K562 (cell line): ENCODE measurements around the gene AMIGO1. TPM values are rescaled to one million over a fixed set of nuclear protein-coding genes. Genes with fewer than 3 reads are reported as not detected.
A peak's percentile ranks its signal among the peaks of the same experiment; 100 is the strongest.

Experiments
- CXXC5 ChIP-seq: fragments of 250-450 bp; sonication (Bioruptor Pico); IDR thresholded peaks from 2 replicates; pipeline ENCODE4 v1.8.0; 2022; ENCODE audit warnings: inconsistent platforms, mild to moderate bottlenecking, moderate library complexity
- EP400 ChIP-seq: fragments of 450-650 bp; IDR thresholded peaks from 2 replicates; pipeline ENCODE4 v1.6.1; 2017; ENCODE audit warnings: antibody characterized with exemption, mild to moderate bottlenecking, moderate library complexity
- KLF16 ChIP-seq: IDR thresholded peaks from 2 replicates; pipeline ENCODE4 v1.6.1; 2016; ENCODE audit warnings: antibody characterized with exemption
- NR2C1 ChIP-seq, 2 experiments: fragments of 450-650 bp; IDR thresholded peaks; 2 replicates each; pipeline ENCODE4 v1.6.1; 2017; ENCODE audit warnings: mild to moderate bottlenecking in 2 of 2, antibody characterized with exemption in 1 of 2, inconsistent platforms in 1 of 2, missing compliant biosample characterization in 1 of 2, missing genetic modification characterization in 1 of 2
- NR2C2 ChIP-seq, 2 experiments: fragments of 200-800 bp in 1 of 2; sonication (Bioruptor generic) in 1 of 2; sonication (generic) in 1 of 2; formaldehyde crosslinking in 1 of 2; IDR thresholded peaks; 2 replicates each; pipeline versions ENCODE4 v1.6.1 to v1.8.0; 2016 to 2022; ENCODE audit warnings: mild to moderate bottlenecking in 1 of 2, missing compliant biosample characterization in 1 of 2, missing genetic modification characterization in 1 of 2, missing genetic modification reagents in 1 of 2
- PPARD ChIP-seq: fragments of 250-450 bp; sonication (Bioruptor Pico); IDR thresholded peaks from 2 replicates; pipeline ENCODE4 v1.8.0; 2022; ENCODE audit warnings: inconsistent platforms, mild to moderate bottlenecking, moderate library complexity
- SMARCC2 ChIP-seq: fragments of 450-650 bp; IDR thresholded peaks from 2 replicates; pipeline ENCODE4 v1.6.1; 2017; ENCODE audit warnings: antibody characterized with exemption, moderate library complexity, mild to moderate bottlenecking, low read depth
- TCF7L2 ChIP-seq: fragments of 150-350 bp; IDR thresholded peaks from 2 replicates; pipeline ENCODE4 v1.6.1; 2016; ENCODE audit warnings: low read depth, mild to moderate bottlenecking, low read length, moderate library complexity
- ZNF140 ChIP-seq: fragments of 250-450 bp; sonication (Bioruptor Pico); IDR thresholded peaks from 2 replicates; pipeline ENCODE4 v1.8.0; 2021; ENCODE audit warnings: moderate library complexity, mild to moderate bottlenecking, inconsistent platforms
- ZNF384 ChIP-seq: IDR thresholded peaks from 2 replicates; pipeline ENCODE4 v1.6.1; 2012; ENCODE audit warnings: low read depth, low read length, improper control_type of control experiment
- polyA plus RNA-seq, 8 experiments: library from polyadenylated mRNA; depleted of rRNA in 4 of 8; stranded (reverse) in 5 of 8; unstranded in 3 of 8; fragments of >200 nt; fragmentation: Nextera tagmentation in 2 of 8; fragmentation: Illumina TruSeq in 1 of 8; extraction: Ambion mirVana in 2 of 8; extraction: Trizol in 1 of 8; gene quantifications; 2 replicates each; pipeline versions ENCODE4 v1.2.1 to v1.2.3, GENCODE V29; 2011 to 2014; ENCODE audit warnings: inconsistent platforms in 1 of 8, missing spikeins in 1 of 8
- total RNA-seq, 7 experiments: library from RNA; depleted of rRNA in 6 of 7; stranded (reverse); fragments of >200 nt in 6 of 7; fragmentation: Illumina TruSeq in 2 of 7; extraction: Trizol in 2 of 7; gene quantifications; 2 replicates each; pipeline versions ENCODE4 v1.2.1 to v1.2.3, GENCODE V29; 2011 to 2021; ENCODE audit warnings: low replicate concordance in 1 of 7
- TF ChIP-seq, protein P1 (sequence below): fragments of 250-450 bp; sonication (Bioruptor Pico); IDR thresholded peaks from 2 replicates; pipeline ENCODE4 v1.4.0; 2020
- TF ChIP-seq, protein P2 (sequence below): fragments of 250-450 bp; sonication (Bioruptor Pico); IDR thresholded peaks from 2 replicates; pipeline ENCODE4 v1.5.1; 2021; ENCODE audit warnings: mild to moderate bottlenecking
- TF ChIP-seq, protein P3 (sequence below): fragments of 450-650 bp; formaldehyde crosslinking; IDR thresholded peaks from 2 replicates; pipeline ENCODE4 v1.4.0; 2020; ENCODE audit warnings: mild to moderate bottlenecking, mixed read lengths

AMIGO1 gene
- total and polyA plus RNA-seq, 9 of the 15 experiments (the other 6 are each of a cell fraction or from before 2014, with no cell fraction given): 0.24 to 1.0 (median 0.54) TPM

DNA sequence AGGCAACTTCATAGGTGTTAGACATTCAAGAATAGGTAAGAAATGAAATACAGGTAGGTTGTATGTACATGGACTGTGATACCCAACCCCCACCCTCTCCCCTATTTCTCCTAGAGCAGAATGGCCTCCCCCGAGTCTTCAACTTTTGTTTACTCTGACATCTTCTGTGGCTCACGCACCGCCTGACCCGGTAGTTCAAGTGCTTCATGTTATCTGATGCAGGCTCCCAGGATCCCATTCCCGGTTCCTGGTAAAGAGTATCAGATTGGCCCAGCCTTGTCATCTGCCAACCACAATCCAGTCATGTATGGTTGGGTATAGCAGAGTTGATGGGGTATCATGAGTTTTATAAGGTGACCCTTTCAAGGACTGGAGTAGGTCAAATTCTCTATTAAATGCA is 48.0 kb upstream of the AMIGO1 start (continued):
- TF ChIP-seq, protein P1, sequence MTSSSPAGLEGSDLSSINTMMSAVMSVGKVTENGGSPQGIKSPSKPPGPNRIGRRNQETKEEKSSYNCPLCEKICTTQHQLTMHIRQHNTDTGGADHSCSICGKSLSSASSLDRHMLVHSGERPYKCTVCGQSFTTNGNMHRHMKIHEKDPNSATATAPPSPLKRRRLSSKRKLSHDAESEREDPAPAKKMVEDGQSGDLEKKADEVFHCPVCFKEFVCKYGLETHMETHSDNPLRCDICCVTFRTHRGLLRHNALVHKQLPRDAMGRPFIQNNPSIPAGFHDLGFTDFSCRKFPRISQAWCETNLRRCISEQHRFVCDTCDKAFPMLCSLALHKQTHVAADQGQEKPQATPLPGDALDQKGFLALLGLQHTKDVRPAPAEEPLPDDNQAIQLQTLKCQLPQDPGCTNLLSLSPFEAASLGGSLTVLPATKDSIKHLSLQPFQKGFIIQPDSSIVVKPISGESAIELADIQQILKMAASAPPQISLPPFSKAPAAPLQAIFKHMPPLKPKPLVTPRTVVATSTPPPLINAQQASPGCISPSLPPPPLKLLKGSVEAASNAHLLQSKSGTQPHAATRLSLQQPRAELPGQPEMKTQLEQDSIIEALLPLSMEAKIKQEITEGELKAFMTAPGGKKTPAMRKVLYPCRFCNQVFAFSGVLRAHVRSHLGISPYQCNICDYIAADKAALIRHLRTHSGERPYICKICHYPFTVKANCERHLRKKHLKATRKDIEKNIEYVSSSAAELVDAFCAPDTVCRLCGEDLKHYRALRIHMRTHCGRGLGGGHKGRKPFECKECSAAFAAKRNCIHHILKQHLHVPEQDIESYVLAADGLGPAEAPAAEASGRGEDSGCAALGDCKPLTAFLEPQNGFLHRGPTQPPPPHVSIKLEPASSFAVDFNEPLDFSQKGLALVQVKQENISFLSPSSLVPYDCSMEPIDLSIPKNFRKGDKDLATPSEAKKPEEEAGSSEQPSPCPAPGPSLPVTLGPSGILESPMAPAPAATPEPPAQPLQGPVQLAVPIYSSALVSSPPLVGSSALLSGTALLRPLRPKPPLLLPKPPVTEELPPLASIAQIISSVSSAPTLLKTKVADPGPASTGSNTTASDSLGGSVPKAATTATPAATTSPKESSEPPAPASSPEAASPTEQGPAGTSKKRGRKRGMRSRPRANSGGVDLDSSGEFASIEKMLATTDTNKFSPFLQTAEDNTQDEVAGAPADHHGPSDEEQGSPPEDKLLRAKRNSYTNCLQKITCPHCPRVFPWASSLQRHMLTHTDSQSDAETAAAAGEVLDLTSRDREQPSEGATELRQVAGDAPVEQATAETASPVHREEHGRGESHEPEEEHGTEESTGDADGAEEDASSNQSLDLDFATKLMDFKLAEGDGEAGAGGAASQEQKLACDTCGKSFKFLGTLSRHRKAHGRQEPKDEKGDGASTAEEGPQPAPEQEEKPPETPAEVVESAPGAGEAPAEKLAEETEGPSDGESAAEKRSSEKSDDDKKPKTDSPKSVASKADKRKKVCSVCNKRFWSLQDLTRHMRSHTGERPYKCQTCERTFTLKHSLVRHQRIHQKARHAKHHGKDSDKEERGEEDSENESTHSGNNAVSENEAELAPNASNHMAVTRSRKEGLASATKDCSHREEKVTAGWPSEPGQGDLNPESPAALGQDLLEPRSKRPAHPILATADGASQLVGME: no peak
- TF ChIP-seq EP400 (no peak), NR2C2 (CRISPR knock-in tag; IDR thresholded peaks at IDR 0.05) (no peak), NR2C2 (tag; IDR thresholded peaks at IDR 0.05) (peak; percentile 86), KLF16 (no peak), CXXC5 (peak; percentile 66), ZNF384 (no peak), ZNF140 (CRISPR knock-in tag) (no peak), NR2C1 (IDR thresholded peaks at IDR 0.05) (peak; percentile 74), NR2C1 (tag; IDR thresholded peaks at IDR 0.05) (peak; percentile 83), TCF7L2 (no peak), SMARCC2 (no peak), PPARD (CRISPR knock-in tag) (no peak)
- TF ChIP-seq, protein P2, sequence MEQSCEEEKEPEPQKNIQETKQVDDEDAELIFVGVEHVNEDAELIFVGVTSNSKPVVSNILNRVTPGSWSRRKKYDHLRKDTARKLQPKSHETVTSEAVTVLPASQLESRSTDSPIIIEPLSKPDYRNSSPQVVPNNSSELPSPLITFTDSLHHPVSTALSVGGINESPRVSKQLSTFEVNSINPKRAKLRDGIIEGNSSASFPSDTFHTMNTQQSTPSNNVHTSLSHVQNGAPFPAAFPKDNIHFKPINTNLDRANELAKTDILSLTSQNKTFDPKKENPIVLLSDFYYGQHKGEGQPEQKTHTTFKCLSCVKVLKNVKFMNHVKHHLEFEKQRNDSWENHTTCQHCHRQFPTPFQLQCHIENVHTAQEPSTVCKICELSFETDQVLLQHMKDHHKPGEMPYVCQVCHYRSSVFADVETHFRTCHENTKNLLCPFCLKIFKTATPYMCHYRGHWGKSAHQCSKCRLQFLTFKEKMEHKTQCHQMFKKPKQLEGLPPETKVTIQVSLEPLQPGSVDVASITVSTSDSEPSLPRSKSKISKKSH (CRISPR knock-in tag): no peak
- TF ChIP-seq, protein P3, sequence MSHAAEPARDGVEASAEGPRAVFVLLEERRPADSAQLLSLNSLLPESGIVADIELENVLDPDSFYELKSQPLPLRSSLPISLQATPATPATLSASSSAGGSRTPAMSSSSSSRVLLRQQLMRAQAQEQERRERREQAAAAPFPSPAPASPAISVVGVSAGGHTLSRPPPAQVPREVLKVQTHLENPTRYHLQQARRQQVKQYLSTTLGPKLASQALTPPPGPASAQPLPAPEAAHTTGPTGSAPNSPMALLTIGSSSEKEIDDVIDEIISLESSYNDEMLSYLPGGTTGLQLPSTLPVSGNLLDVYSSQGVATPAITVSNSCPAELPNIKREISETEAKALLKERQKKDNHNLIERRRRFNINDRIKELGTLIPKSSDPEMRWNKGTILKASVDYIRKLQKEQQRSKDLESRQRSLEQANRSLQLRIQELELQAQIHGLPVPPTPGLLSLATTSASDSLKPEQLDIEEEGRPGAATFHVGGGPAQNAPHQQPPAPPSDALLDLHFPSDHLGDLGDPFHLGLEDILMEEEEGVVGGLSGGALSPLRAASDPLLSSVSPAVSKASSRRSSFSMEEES: no peak
